ENCODE measurements around the gene CCL20. TPM values are rescaled to one million over a fixed set of nuclear protein-coding genes. Genes with fewer than 3 reads are reported as not detected.

CCL20 gene
- not detected in 3 replicates for total RNA-seq (2021)
- not detected for Bru-seq, nascent RNA
- long read RNA-seq, experiment 1 = 0 reads
- long read RNA-seq, experiment 2 = 0 reads
- long read RNA-seq, experiment 3 = 0 reads

GRCh38 chr2:227813562-227814353 lies at the start of gene CCL20:
Gene CCL20 (plus strand): TSS chr2:227813842. CDS start chr2:227813912, 70 bp downstream.
- Mint-ChIP-seq H3K4me1 (peaks cover 33% of the 10 kb centered on the region), H3K4me3 (no peak within 1 kb of the TSS), H3K36me3 (no peaks in the 10 kb centered on the region), H3K27ac (no peak within 1 kb of the TSS), H3K9me3 (peaks cover 5% of the 10 kb centered on the region; the same call in 1 of the 2 replicates), H3K27me3 (ENCODE audit: low read depth) (no peaks in the 10 kb centered on the region; the same call in 1 of the 2 replicates)
- ATAC-seq (peak; percentile 46), DNase-seq (ENCODE audit: low spot score) (no peak)
- ChIA-PET CTCF (interaction anchor here (1.1 kb wide), 1 partner anchor 47 kb away, joined by 4 read pairs; no protein-coding TSS in a partner anchor), POLR2A (interaction anchor here (0.7 kb wide), 1 partner anchor 23 kb away, joined by 3 read pairs; no protein-coding TSS in a partner anchor)
- TF ChIP-seq GABPB1 (CRISPR knock-in tag; IDR thresholded peaks at IDR 0.05) (peak; percentile 93), NR3C1 (CRISPR knock-in tag; conservative IDR thresholded peaks at IDR 0.05; ENCODE audit: low read depth) (no peak), TEAD4 (CRISPR knock-in tag; IDR thresholded peaks at IDR 0.05) (no peak)

GRCh38 chr2:227765788-227766372 lies 47.8 kb upstream of the CCL20 start:
- Mint-ChIP-seq H3K27me3 (ENCODE audit: low read depth) (no peaks in the 10 kb centered on the region; the same call in 1 of the 2 replicates), H3K27ac (no peak overlapping the region), H3K4me1 (peaks cover 6% of the 10 kb centered on the region; the same call in 1 of the 2 replicates), H3K4me3 (no peak overlapping the region), H3K9me3 (no peaks in the 10 kb centered on the region), H3K36me3 (no peaks in the 10 kb centered on the region)
- no peak for TF ChIP-seq NFYB (CRISPR knock-in tag; conservative IDR thresholded peaks at IDR 0.05; ENCODE audit: low read depth)
- no peak for TF ChIP-seq AFF4 (CRISPR knock-in tag; IDR thresholded peaks at IDR 0.05; ENCODE audit: borderline replicate concordance)
- TF ChIP-seq ZNF121 (CRISPR knock-in tag; IDR thresholded peaks at IDR 0.05) = no peak
- no peak for TF ChIP-seq ATF6 (CRISPR knock-in tag; IDR thresholded peaks at IDR 0.05)
- TF ChIP-seq TEAD4 (CRISPR knock-in tag; IDR thresholded peaks at IDR 0.05) = no peak
- TF ChIP-seq, protein P1, sequence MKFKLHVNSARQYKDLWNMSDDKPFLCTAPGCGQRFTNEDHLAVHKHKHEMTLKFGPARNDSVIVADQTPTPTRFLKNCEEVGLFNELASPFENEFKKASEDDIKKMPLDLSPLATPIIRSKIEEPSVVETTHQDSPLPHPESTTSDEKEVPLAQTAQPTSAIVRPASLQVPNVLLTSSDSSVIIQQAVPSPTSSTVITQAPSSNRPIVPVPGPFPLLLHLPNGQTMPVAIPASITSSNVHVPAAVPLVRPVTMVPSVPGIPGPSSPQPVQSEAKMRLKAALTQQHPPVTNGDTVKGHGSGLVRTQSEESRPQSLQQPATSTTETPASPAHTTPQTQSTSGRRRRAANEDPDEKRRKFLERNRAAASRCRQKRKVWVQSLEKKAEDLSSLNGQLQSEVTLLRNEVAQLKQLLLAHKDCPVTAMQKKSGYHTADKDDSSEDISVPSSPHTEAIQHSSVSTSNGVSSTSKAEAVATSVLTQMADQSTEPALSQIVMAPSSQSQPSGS (CRISPR knock-in tag; IDR thresholded peaks at IDR 0.05; ENCODE audit: borderline replicate concordance, low read depth) = no peak
- no peak for TF ChIP-seq PRRX2 (CRISPR knock-in tag; IDR thresholded peaks at IDR 0.05)
- TF ChIP-seq RORB (CRISPR knock-in tag; IDR thresholded peaks at IDR 0.05) = no peak
- TF ChIP-seq ZNF532 (CRISPR knock-in tag; IDR thresholded peaks at IDR 0.05; ENCODE audit: borderline replicate concordance) = no peak
- TF ChIP-seq HMGA2 (CRISPR knock-in tag; IDR thresholded peaks at IDR 0.05) = no peak
- ChIA-PET CTCF (interaction anchor here (0.5 to 3.2 kb wide), 38 partner anchors 8 to 638 kb away, joined by 3 to 89 read pairs (median 4); partner anchors contain the start of genes CCL20, DAW1 and SCYGR8), POLR2A (interaction anchor here (0.9 kb wide), 1 partner anchor 108 kb away, joined by 7 read pairs; no protein-coding TSS in a partner anchor)
- no peak for DNase-seq (ENCODE audit: low spot score)
- no peak for ATAC-seq

Measured in WTC11 (cell line).